Stimulated activated CD8-positive, alpha-beta memory T cell treated with anti-CD3 and anti-CD28 coated beads, Interleukin-2, amount 100 ng/mL, for 1 hour (primary cell): ENCODE data around the gene RNF208.
"Not testable (repeated sequence)": the region's sequence is repeated elsewhere in the genome, so short reads cannot be mapped to it uniquely, and the experiment has no call there.

Experiments
- DNase-seq, 2 donors: peaks; one replicate each; pipeline ENCODE4 v3.0.0-alpha.2; 2020; ENCODE audit warnings: low read depth in 2 of 2

Gene RNF208

DNA sequence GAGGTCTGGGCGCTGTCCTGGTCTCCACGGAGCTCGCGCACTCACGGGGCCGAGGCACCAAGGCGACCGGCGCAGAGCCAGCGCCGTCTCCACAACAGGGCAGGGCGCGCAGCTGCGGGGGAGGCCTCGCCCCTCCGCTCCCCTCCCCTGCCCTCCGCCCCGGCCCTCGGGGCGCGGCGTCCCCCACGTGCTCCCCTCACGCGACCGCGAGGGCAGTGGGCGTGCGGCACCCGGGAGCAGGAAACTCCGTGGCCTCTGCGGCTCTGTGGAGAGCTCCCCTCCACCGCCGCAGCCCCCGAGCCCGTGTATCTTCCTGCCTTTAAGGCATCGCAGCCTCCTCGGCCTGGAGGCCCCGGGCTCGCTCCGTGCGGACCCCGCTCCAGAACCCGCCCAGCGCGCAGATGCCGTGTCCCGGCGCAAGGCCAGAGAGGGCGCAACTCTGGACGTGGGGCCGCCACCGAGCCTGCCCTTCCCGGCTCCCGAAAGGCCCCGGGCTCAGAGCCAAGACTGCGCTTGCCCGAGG, 18.3 kb upstream of the RNF208 start:
- peak in 1 of 2 donors; percentile 48 for DNase-seq

DNA sequence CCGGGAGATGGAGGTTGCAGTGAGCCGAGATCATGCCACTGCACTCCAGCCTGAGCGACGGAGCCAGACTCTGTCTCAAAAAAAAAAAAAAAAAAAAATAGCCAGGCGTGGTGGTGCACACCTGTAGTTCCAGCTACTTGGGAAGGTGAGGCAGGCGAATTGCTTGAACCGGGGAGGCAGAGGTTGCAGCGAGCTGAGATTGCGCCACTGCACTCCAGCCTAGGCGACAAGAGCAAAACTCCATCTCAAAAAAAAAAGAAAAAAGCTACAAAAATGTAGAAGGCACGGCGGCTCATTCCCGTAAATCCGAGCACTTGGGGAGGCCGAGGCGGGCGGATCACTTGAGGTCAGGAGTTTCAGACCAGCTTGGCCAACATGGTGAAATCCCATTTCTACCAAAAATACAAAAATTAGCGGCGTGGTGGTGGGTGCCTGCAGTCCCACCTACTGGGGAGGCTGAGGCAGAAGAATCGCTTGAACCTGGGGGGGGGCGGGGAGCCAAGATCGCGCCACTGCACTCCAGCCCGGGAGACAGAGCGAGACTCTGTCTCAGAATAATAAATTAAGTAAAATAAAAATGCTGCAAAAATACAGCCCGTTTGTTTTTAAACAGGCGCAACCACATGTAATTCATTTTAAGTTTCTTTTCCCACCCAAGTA, 17.6 kb upstream of the RNF208 start:
- not testable (repeated sequence) for DNase-seq

DNA sequence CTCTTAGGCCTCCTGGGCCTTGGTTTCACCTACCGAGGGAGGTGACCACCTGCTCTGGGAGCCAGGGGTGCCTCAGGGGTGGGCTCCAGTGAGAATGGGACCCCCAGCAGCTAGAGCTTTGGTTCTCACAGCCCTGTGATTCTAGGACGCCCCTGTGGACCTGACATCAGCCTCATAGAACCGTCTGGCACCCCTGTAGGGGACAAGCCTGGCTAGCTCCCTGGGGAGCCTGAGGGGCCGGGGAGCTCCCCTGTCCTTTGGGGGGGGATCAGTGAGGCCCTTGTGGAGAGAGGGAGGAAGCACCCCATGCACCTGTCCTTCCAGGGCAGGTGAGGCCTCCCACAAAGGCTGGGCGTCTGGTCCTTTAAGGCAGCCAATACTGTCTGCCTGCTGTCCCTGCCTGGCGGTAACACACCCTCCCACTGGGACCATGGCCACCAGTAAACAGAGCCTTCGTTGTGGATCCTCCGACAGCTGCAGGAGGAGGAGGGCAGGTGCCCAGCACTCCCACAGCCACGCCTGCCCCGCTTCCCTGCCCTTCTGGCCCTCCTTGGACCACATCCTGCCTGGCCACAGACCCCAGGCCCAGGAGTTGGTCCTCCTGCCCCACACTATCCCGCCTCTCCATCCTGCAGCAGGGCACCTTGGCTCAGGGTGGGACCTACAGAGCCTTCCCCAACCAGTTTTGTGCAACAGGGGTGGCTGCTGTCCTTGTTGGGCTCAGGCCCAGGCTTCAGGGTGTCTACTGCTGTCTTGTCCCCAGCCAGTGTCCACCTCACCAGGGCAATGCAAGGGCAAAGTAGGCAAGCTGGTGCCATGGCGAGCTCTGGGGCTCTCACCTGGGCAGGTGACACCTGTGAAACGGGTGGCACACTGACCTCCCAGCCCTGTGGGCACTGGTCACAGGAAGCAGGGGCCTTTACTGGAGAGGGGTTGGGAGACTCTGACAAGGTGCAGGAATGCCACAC, 16.0 kb upstream of the RNF208 start:
- no peak for DNase-seq

DNA sequence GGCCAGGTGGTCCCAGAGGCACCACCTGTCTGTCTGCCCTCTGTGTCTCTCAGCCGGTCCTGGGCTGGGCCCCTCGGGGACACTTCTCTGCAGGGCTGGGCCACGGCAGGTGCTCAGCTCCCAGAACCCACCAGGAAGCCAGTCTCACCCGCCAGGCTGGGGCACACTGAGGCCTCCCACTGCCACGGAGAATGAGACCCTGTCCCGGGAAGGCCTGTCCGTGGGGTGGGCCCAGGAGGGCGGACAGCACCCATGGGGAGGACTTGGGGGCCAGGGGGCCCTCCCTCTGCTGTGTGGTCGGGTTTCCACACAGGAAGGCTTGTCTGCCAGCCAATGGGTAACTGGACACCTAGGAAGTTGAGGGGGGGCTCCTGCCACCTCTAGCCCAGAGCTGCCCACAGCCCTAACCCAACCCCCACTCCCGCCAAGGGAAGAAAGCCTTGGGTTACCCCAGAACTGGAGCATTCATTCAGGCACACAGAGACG, 14.9 kb upstream of the RNF208 start:
- DNase-seq: no peak

DNA sequence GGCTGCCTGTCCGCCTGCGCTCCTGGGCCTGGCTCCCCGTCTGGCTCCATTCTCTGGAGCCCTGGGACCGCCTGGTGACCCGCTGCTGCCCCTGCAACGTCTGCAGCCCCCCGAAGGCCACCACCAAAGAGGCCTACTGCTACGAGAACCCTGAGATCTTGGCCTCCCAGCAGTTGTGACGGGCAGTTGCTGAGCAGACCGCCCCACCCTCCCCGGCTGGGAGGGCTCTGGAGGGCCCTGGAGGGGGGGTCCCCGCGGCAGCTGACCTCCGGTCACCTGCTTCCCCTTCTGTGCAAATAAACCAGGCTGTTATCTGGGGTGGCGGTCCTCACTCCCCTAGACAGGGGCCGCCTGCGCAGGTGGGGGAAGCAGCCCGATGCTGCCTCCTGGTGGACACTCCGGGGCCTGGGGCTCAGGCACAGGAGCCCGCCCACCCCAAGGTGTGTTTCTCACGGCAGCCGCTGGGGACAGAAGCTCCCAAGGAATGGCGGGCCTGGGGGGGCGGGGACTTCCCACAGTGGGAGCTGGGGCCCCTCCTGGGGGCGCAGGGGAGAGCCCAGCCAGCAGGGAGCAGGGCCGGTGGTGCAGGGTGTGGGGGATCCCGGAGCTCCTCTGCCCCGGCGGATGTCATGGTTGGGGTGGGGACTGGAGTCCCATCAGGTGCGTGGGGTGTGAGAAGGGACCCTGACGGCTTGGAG, 14.3 kb upstream of the RNF208 start:
- DNase-seq: peak; percentile 76 to 88

DNA sequence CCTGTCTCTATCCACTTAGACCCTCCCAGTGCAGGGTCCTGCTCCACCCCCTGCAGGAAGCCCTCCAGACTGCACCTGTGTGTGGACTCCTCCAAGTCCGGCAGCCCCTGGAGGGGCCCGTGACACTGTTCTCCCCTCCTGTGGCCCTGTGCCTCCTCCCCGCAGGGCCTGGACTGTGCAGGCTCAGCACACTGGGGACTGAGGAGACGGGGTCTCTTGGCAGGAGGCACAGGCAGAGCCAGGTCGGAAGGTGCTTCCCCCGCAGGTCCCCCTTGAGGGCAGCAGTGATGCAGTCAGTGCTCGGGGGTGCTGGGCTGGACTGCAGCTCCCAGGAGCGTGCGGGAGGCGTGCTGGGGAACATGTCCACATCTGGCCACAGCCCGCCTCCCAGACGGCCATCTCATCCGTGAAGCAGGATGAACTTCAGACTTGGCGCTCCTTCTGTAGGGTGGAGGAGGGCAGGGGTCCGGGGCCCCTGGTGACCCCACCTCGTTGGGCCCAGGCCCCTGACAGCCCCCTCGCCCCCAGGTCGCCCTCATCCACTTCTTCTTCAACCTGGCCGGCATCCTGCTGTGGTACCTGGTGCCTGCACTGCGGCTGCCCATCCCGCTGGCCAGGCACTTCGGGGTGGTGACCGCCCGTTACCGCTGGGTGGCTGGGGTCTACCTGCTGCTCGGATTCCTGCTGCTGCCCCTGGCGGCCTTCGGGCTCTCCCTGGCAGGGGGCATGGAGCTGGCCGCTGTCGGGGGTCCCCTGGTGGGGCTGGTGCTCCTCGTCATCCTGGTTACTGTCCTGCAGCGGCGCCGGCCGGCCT, 13.6 kb upstream of the RNF208 start:
- DNase-seq: no peak

DNA sequence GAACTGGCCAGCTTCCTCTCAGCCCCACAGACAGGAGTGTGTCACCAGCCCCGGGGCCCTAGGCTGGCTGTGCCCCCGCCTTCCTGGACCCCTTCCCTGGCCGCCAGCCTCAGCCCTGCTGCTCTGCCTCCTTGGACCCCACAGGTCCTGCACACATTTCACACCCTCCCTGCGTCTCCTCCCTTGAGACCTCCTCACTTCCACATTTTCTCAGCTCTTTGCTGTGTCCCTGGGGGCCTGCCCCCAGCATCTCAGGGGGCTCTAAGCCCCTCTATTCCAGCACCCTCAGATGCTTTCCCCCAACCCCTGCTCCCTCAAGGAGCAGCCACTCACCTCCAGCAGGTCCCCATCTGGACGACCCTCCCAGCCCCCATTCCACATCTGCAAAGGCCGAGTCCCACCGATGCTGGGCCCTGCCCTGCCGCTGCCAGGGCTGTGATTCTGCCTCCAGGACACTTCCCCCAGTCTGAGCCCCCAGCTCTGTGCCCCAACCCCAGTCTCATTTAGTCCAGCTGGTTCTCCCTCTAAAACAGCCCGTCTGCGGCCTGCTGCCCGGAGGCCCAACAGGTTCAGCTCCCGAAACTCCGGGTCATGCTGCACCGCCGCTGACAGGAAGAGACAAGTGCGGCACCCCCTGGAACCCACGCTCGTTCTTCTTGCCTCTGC, 12.9 kb upstream of the RNF208 start:
- no peak for DNase-seq

DNA sequence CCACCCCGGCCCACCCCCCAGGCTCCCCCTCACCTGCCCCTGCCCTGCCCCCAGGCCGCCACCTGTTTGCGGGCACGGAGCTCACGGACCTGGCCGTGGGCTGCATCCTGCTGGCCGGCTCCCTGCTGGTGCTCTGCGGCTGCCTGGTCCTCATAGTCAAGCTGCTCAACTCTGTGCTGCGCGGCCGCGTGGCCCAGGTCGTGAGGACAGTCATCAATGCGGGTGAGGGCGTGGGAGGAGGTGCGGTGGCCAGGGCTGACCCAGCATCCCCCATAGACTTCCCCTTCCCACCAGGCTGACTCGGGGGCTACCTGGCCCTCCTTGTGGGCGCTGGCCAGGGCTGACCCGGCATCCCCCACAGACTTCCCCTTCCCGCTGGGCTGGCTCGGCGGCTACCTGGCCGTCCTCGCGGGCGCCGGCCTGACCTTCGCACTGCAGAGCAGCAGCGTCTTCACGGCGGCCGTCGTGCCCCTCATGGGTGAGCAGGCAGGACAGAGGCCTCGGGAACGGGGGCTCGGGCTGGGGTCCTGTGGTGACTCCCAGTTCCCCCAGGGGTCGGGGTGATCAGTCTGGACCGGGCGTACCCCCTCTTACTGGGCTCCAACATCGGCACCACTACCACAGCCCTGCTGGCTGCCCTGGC, 12.1 kb upstream of the RNF208 start:
- DNase-seq: no peak

DNA sequence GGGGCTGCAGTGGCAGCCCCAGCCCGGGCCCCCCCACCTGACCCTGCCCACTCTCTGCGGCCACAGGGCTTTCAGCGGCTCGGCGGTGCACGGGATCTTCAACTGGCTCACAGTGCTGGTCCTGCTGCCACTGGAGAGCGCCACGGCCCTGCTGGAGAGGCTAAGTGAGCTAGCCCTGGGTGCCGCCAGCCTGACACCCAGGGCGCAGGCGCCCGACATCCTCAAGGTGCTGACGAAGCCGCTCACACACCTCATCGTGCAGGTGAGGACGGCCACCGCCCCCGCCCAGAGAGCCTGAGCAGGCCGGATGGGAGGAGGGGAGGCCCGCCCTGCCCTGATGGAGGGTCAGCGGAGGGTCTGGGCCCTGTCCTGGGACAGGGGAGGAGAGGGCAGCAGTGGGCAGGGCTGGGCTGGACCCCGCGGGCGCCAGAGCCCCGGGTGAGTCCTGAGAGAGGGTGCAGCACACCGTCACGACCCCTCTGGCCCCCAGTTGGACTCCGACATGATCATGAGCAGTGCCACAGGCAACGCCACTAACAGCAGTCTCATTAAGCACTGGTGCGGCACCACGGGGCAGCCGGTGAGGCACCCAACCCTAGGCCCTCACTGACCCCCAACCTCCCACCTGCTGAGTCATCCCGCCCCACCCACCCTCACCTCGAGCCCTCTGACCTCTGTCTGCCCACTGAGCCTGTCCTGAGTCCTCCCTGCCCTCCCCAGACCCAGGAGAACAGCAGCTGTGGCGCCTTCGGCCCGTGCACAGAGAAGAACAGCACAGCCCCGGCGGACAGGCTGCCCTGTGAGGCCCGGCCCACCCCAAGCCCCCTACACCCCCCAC, 11.3 kb upstream of the RNF208 start:
- no peak for DNase-seq

DNA sequence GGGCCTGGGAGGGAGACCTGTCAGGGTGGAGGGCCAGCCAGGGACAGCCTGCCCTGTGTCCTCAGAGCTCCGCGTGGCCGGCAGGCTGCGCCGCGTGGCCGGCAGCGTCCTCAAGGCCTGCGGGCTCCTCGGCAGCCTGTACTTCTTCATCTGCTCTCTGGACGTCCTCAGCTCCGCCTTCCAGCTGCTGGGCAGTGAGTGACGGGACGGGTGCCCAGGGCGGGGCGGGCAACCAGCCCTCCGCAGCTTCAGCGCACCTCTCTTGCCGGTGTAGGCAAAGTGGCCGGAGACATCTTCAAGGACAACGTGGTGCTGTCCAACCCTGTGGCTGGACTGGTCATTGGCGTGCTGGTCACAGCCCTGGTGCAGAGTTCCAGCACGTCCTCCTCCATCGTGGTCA, 10.5 kb upstream of the RNF208 start:
- no peak for DNase-seq

DNA sequence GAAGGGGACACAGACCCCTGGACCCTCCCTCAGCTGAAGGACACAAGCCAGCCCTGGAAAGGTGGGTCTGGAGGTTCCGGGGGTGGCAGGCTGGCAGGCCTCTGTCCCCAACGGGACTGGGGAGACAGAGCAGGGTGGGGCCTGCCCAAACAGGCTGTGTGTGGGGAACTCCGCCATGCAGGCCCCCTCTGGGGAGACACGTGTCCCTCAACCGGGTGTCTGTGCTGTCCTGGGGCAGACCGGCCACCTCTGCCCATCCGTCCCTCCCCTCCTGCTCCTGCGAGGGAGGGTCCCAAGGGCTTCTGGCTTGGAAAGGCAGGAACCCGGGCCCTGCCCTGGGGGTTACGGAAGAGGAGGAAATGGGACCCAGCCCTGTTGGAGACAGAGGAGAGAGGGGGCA, 10.1 kb upstream of the RNF208 start:
- no peak for DNase-seq

DNA sequence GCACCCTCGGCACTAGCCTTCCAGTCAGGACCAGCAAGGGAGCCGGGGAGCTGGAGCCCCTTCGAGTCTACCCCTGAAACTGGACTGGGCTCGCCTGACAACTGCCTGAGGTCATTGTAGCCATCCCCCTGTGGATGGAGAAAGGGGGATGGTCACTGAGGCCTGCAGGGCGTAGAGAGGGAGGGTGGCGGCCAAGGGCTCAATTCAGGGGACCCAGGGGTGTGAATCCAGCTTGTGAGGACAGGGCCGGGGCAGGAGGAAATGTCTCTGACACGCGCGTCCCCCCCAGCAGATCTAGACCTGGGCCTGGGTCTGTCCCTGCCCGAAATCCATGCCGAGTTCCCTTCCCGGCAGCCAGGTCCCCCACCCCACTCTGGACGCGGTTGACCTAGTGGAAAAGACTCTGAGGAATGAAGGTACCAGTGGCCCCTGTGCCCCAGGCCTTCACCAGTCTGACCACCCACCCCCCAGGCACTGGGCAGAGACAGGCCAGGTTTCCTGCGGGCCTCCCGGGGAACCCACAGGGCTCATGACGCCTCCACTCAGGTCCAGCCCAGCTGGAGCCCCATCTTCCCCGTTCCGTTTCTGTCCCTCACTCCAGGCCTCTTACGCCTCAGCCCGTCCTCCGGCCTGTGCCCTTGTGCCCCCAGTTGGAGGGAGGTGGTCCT, 9.5 kb upstream of the RNF208 start:
- DNase-seq: no peak

DNA sequence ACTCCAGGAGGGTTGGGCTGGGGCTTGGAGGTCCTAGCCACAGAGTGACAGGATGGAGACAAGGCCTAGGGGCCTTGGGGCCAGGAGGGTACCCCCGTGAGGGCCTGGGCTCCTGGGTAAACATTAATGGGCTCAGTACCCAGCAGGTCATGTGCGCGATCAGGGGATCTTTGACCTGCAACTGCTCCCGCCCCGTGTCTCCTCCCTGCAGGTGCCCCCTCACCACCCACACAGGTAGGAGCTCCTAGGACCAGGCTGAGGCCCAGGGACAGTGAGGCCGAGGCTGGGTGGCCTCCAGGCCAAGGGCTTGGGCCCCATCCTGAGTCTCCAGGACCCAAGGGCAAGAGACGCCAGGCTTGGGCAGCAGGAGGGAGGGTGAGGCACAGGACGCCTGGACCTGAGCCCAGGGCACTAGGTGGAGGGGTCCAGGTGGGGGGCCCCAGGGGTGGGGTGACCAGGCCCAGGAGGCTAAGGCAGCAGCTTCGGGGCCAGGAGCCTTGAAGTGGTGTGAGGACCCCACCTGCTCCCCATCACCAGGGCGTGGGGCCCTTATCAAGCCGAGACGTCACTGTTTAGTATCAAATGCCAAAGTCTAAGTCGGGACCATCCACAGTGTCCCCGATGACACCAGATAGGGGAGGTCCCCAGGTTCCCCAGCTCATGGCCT, 8.8 kb upstream of the RNF208 start, which contains the start of gene SLC34A3:
TSS of gene SLC34A3 (plus strand) at position 197 of the 667 bp plus-strand sequence. CDS start 802 bp downstream, outside the sequence.
- DNase-seq: no peak

DNA sequence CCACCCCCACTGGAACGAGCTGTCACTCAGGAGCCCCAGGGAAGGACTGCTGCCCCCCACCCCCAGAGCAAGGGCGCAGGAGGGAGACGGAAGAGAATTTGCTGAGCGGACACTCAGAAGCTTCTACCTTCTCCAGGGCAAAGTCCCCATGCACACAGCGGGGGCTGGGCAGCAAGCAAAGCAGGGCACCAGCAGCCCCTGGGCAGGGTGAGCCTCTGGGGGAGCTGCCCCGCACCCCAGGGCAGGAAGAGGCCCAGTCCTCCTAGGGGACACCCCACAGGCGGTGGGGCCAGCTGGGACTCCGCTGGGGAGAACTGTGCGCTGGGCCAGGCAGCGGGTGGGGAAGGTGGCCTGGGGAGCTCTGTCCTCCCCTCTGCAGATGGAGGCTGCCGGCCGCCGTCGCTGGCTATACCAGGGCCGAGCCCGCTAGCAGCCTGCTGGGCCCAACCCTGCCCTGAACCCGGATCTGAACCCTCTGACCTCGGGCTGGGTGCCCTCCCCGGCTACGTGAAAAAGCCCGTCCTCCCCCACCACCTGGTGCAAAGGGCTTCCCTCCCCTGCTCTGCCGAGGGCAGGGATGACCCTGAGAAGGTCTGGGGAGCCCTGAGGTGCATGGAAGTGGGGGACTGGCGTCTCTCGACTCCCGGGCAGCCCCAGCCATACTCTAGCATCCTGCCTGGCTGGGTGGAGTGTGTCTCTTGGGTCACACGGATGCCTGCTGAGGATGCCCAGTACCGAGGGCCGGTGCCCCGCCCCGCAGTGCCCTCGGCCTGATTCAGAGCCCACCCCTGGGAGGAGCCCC, 8.1 kb upstream of the RNF208 start:
- DNase-seq: no peak

DNA sequence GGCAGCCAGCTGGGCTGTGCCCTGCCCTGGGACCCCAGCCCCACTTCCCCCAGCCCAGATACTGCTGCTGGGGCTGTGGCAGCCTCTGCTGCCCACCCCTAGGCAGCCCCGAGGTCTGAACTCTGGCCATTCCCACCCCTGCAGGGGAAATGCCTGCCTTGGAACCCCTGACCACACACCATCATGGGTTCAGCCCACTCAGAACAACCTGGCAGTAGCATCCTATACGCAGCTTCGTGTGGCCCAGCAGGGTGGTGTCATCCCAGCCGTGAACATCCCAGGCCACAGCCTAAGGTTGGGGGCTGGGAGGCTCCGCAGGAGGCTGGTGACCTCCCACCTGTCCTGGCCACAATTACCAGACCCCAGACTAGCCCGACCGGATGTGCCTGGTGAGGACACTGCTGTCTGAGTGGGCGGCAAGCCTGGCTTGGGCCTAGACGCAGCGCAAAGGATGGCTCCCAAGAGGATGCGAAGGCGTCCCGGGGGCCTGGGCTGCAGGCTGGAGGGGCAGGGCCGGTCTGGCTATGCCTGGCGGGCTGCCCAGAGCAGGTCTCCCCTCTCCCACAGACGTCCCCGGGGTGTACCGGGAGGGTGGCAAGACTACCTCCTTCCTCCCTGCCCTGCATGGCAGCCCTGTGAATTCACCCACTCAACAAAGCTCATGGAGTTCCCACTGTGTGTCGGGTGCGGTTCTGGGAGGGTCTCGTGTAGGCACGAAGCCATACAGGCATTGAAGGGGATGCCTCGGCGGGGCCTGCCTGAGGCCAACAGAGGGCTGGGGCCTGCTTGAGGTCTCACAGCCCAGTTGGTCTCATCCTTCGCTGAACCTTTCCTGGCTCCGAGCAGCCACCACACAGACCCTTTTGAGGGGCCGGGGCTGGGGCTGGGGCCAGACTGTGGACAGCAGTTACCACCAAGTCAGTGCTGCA, 7.2 kb upstream of the RNF208 start:
- no peak for DNase-seq

DNA sequence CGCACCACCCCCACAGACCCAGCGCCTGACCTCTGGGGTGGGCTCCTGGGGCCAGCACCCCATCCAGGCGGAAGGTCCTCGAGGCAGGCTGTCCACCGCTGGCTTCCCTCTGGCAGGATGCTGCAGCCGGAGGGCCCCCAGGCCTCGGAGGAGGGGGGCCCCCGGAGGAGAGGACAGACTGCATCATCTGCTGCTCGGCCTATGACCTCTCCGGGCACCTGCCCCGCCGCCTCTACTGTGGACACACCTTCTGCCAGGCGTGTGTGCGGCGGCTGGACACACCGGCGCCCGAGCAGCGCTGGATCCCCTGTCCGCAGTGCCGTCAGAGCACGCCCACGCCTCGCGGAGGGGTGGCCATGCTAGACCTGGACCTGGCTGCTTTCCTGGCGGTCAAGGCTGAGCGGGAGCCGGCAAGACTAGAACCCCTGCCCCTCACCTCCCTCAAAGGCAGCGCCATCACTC, 6.5 kb upstream of the RNF208 start:
- DNase-seq: no peak
